Keratinocyte (primary cell): ENCODE measurements around the gene TMEM184A. TPM values are rescaled to one million over a fixed set of nuclear protein-coding genes. Genes with fewer than 3 reads are reported as not detected.

Experiments used
- DNase-seq: peaks from one replicate; pipeline ENCODE4 v3.0.0-alpha.2; 2011; ENCODE audit warnings: low read depth, missing footprints, low spot score
- FAIRE-seq: peaks from 2 replicates; lab custom pipeline; 2011; peaks lifted over from hg19 to GRCh38; lab: Jason Lieb, UNC
- H2AFZ ChIP-seq: 2 replicates; pipeline ENCODE4 v1.6.0; 2012; ENCODE audit warnings: low read length, control low read depth, inconsistent platforms; ENCODE audit not compliant: control insufficient read depth
- H3K27ac ChIP-seq: 2 replicates; pipeline ENCODE4 v1.5.1; 2011; ENCODE audit warnings: low read length; ENCODE audit not compliant: control insufficient read depth, insufficient read depth
- H3K27me3 ChIP-seq: 3 replicates; pipeline ENCODE4 v1.6.0; 2011; ENCODE audit warnings: low read length; ENCODE audit not compliant: control insufficient read depth, insufficient read depth; ENCODE audit errors: extremely low read depth
- H3K36me3 ChIP-seq, 2 experiments: 2 replicates in 1 of 2; 3 replicates in 1 of 2; pipeline ENCODE4 v1.5.1; 2011; ENCODE audit warnings: low read length in 2 of 2, mild to moderate bottlenecking in 1 of 2; ENCODE audit not compliant: control insufficient read depth in 2 of 2, insufficient read depth in 2 of 2; ENCODE audit errors: extremely low read depth in 1 of 2
- H3K4me1 ChIP-seq: 3 replicates; pipeline ENCODE4 v1.5.1; 2011; ENCODE audit warnings: low read length; ENCODE audit not compliant: control insufficient read depth, insufficient read depth; ENCODE audit errors: extremely low read depth
- H3K4me2 ChIP-seq: 3 replicates; pipeline ENCODE4 v1.6.0; 2011; ENCODE audit warnings: low read depth, low read length; ENCODE audit not compliant: control insufficient read depth, insufficient read depth; ENCODE audit errors: extremely low read depth
- H3K4me3 ChIP-seq, 3 experiments: fragments of 200-600 bp in 1 of 3; sonication (generic) in 1 of 3; 2 replicates in 2 of 3; 3 replicates in 1 of 3; pipeline ENCODE4 v1.5.1; 2011 to 2016; ENCODE audit warnings: low read length in 3 of 3, mild to moderate bottlenecking in 3 of 3, control low read depth in 2 of 3, inconsistent platforms in 1 of 3, low read depth in 1 of 3, mixed read lengths in 1 of 3, mixed run types in 1 of 3, moderate library complexity in 1 of 3; ENCODE audit not compliant: control insufficient read depth in 2 of 3, insufficient read depth in 2 of 3; ENCODE audit errors: extremely low read depth in 1 of 3
- H3K79me2 ChIP-seq: 2 replicates; pipeline ENCODE4 v1.6.0; 2012; ENCODE audit warnings: low read length; ENCODE audit not compliant: control insufficient read depth, insufficient read depth
- H3K9ac ChIP-seq: 3 replicates; pipeline ENCODE4 v1.6.0; 2011; ENCODE audit warnings: low read length; ENCODE audit not compliant: control insufficient read depth, insufficient read depth; ENCODE audit errors: extremely low read depth
- H3K9me1 ChIP-seq: 3 replicates; pipeline ENCODE4 v1.6.0; 2011; ENCODE audit warnings: low read length; ENCODE audit not compliant: control insufficient read depth, insufficient read depth; ENCODE audit errors: extremely low read depth
- H3K9me3 ChIP-seq: 2 replicates; pipeline ENCODE4 v1.5.1; 2012; ENCODE audit warnings: low read depth, low read length; ENCODE audit not compliant: control insufficient read depth
- H4K20me1 ChIP-seq: 3 replicates; pipeline ENCODE4 v1.6.0; 2011; ENCODE audit warnings: low read length; ENCODE audit not compliant: control insufficient read depth, insufficient read depth; ENCODE audit errors: extremely low read depth
- EZH2 ChIP-seq: IDR thresholded peaks from one replicate; pipeline ENCODE4 v1.6.1; 2012; ENCODE audit warnings: inconsistent platforms, mild to moderate bottlenecking, low read length, moderate library complexity
- dilution Hi-C: fragments of 300-500 bp; cut with MboI; formaldehyde crosslinking; loops from one replicate; pipeline ENCODE4 v1.7.0; 2020; ENCODE audit warnings: low sequenced_read_pairs; ENCODE audit not compliant: extremely low pct_ligation_motif_present
- polyA plus RNA-seq, 5 experiments: library from polyadenylated mRNA; depleted of rRNA in 3 of 5; stranded (reverse) in 3 of 5; stranded (forward) in 1 of 5; unstranded in 1 of 5; fragments of >200 nt; gene quantifications; 1 replicate in 1 of 5; 2 replicates in 3 of 5; 3 replicates in 1 of 5; pipeline versions ENCODE4 v1.2.1 to v1.2.3, GENCODE V29; 2011 to 2012; ENCODE audit warnings: missing spikeins in 2 of 5, low read depth in 1 of 5, low replicate concordance in 1 of 5
- TF ChIP-seq, protein P1 (sequence below), 3 experiments: IDR thresholded peaks in 1 of 3; conservative IDR thresholded peaks in 1 of 3; optimal IDR thresholded peaks in 1 of 3; 2 replicates in 2 of 3; 3 replicates in 1 of 3; pipeline versions ENCODE3 to v1.5.1; 2011; ENCODE audit warnings: low read length in 3 of 3, mild to moderate bottlenecking in 3 of 3, moderate library complexity in 2 of 3, control low read depth in 1 of 3, inconsistent platforms in 1 of 3; ENCODE audit not compliant: insufficient read depth in 2 of 3; ENCODE audit errors: extremely low read depth in 1 of 3

TMEM184A gene
- polyA plus RNA-seq, 1 donor (not counting 4 experiments of a cell fraction or from before 2014, with no cell fraction given) = 2.9 TPM

DNA sequence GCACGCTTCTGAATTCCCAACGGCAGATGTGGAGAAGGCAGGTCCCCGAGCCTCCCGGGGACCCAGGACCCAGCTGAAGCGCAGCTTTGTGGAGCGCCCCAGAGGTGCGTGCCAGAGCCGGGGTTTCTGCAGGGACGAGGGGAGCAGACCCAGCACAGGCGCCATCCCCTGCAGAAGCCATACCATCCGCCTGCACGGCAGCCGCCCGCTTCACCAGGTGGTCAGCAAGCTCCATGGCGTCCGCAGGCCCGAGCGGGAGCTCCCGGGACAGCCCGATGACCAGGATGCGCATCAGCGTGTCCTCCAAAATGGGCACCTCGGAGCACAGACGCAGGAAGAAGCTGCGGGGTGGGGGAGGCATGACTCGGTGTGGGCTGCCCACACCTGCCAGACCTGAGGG is 62.4 kb downstream of the TMEM184A start:
- Histone ChIP-seq H3K4me2 (no peak overlapping the region), H3K4me3 (no peak overlapping the region), H3K9me3 (no peaks in the 10 kb centered on the region), H3K9ac (no peak overlapping the region), H3K27me3 (no peaks in the 10 kb centered on the region), H3K9me1 (no peaks in the 10 kb centered on the region), H3K4me1 (no peaks in the 10 kb centered on the region), H3K27ac (no peak overlapping the region), H2AFZ (no peak overlapping the region), H4K20me1 (no peaks in the 10 kb centered on the region), H3K36me3 (peaks cover 34 to 38% of the 10 kb centered on the region in 2 experiments), H3K79me2 (no peaks in the 10 kb centered on the region)
- dilution Hi-C loops = no loop called here
- DNase-seq = no peak
- TF ChIP-seq, protein P1, sequence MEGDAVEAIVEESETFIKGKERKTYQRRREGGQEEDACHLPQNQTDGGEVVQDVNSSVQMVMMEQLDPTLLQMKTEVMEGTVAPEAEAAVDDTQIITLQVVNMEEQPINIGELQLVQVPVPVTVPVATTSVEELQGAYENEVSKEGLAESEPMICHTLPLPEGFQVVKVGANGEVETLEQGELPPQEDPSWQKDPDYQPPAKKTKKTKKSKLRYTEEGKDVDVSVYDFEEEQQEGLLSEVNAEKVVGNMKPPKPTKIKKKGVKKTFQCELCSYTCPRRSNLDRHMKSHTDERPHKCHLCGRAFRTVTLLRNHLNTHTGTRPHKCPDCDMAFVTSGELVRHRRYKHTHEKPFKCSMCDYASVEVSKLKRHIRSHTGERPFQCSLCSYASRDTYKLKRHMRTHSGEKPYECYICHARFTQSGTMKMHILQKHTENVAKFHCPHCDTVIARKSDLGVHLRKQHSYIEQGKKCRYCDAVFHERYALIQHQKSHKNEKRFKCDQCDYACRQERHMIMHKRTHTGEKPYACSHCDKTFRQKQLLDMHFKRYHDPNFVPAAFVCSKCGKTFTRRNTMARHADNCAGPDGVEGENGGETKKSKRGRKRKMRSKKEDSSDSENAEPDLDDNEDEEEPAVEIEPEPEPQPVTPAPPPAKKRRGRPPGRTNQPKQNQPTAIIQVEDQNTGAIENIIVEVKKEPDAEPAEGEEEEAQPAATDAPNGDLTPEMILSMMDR (optimal IDR thresholded peaks at IDR 0.05 in 1 of 3, IDR thresholded peaks at IDR 0.05 in 1 of 3, conservative IDR thresholded peaks at IDR 0.05 in 1 of 3; ENCODE audit: extremely low read depth in 1 of 3, insufficient read depth in 2 of 3, low read length in 3 of 3) = no peak
- TF ChIP-seq EZH2 = no peak
- FAIRE-seq = no peak

DNA sequence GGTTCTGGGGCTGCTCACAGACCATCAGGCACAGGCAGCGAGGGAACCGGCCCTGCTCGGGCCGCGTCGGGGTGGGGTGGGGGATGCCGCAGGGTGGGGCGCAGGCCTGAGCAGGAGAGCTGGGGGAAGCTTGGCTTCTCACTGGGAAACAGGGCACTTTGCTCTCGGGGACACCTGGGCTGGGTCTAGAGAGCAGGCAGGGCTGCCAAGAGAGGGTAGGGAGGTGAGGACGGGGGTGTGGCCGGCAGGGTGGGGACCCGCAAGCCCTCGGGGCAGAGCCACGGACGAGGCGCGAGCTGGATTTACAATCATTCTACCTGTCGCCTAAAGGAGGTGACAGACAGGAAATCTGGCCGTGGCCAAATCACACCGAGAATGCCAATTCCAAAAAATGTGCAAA is 62.9 kb downstream of the TMEM184A start:
- dilution Hi-C loops = no loop called here
- Histone ChIP-seq H3K79me2 (no peaks in the 10 kb centered on the region), H3K27me3 (no peaks in the 10 kb centered on the region), H3K9me3 (no peaks in the 10 kb centered on the region), H3K4me1 (no peaks in the 10 kb centered on the region), H3K4me3 (no peak overlapping the region), H3K9ac (no peak overlapping the region), H3K9me1 (no peaks in the 10 kb centered on the region), H3K4me2 (no peak overlapping the region), H2AFZ (no peak overlapping the region), H4K20me1 (no peaks in the 10 kb centered on the region), H3K27ac (no peak overlapping the region), H3K36me3 (peaks cover 34 to 38% of the 10 kb centered on the region in 2 experiments)
- no peak for FAIRE-seq
- TF ChIP-seq, protein P1 (optimal IDR thresholded peaks at IDR 0.05 in 1 of 3, IDR thresholded peaks at IDR 0.05 in 1 of 3, conservative IDR thresholded peaks at IDR 0.05 in 1 of 3; ENCODE audit: extremely low read depth in 1 of 3, insufficient read depth in 2 of 3, low read length in 3 of 3) = no peak
- TF ChIP-seq EZH2 = no peak
- DNase-seq = no peak
